ENCODE measurements around the gene SUCO.

Gene SUCO

GRCh38 chr1:172628401-172628800 lies 95.5 kb downstream of the SUCO start:
- no peaks in the 10 kb centered on the region for H3K9me3 ChIP-seq (ENCODE audit: low read depth, low read length)
- H3K9ac ChIP-seq (ENCODE audit: insufficient read length), result no peak overlapping the region
- H3K4me3 ChIP-seq, result no peak overlapping the region
- no peaks in the 10 kb centered on the region for H3K36me3 ChIP-seq (ENCODE audit: insufficient read depth, low read length)
- TF ChIP-seq FOXP2 (optimal IDR thresholded peaks at IDR 0.05; ENCODE audit: control extremely low read depth, extremely low read length, insufficient read depth) (no peak), POLR2AphosphoS5 (IDR thresholded peaks at IDR 0.05; ENCODE audit: borderline replicate concordance, low read depth, low read length) (no peak), EZH2 (IDR thresholded peaks at IDR 0.05) (no peak)
- DNase-seq (ENCODE audit: low read depth, low spot score), result no peak
- no peak overlapping the region for H3K27ac ChIP-seq

- H3K27ac ChIP-seq, result no peak overlapping the region
- no peaks in the 10 kb centered on the region for H3K36me3 ChIP-seq (ENCODE audit: insufficient read depth, low read length)
Measured at GRCh38 chr1:172629170-172629569, 96.2 kb downstream of the SUCO start.

GRCh38 chr1:172629638-172630037 lies 96.7 kb downstream of the SUCO start:
- Histone ChIP-seq H3K4me3 (no peak overlapping the region), H3K9ac (ENCODE audit: insufficient read length) (no peak overlapping the region), H3K36me3 (ENCODE audit: insufficient read depth, low read length) (no peaks in the 10 kb centered on the region), H3K27ac (no peak overlapping the region), H3K9me3 (ENCODE audit: low read depth, low read length) (no peaks in the 10 kb centered on the region)
- no peak for TF ChIP-seq EZH2 (IDR thresholded peaks at IDR 0.05)
- TF ChIP-seq POLR2AphosphoS5 (IDR thresholded peaks at IDR 0.05; ENCODE audit: borderline replicate concordance, low read depth, low read length), result no peak
- TF ChIP-seq FOXP2 (optimal IDR thresholded peaks at IDR 0.05; ENCODE audit: control extremely low read depth, extremely low read length, insufficient read depth), result no peak
- no peak for DNase-seq (ENCODE audit: low read depth, low spot score)

More at GRCh38 chr1:172629170-172629569, 96.2 kb downstream of the SUCO start:
- DNase-seq (ENCODE audit: low read depth, low spot score), result no peak
- Histone ChIP-seq H3K9me3 (ENCODE audit: low read depth, low read length) (no peaks in the 10 kb centered on the region), H3K4me3 (no peak overlapping the region), H3K9ac (ENCODE audit: insufficient read length) (no peak overlapping the region)
- TF ChIP-seq EZH2 (IDR thresholded peaks at IDR 0.05), result no peak
- TF ChIP-seq FOXP2 (optimal IDR thresholded peaks at IDR 0.05; ENCODE audit: control extremely low read depth, extremely low read length, insufficient read depth), result no peak
- no peak for TF ChIP-seq POLR2AphosphoS5 (IDR thresholded peaks at IDR 0.05; ENCODE audit: borderline replicate concordance, low read depth, low read length)

GRCh38 chr1:172630056-172630818 lies 97.3 kb downstream of the SUCO start:
- Histone ChIP-seq H3K9me3 (ENCODE audit: low read depth, low read length) (no peaks in the 10 kb centered on the region), H3K9ac (ENCODE audit: insufficient read length) (no peak overlapping the region), H3K36me3 (ENCODE audit: insufficient read depth, low read length) (no peaks in the 10 kb centered on the region), H3K4me3 (no peak overlapping the region), H3K27ac (no peak overlapping the region)
- no peak for DNase-seq (ENCODE audit: low read depth, low spot score)
- TF ChIP-seq POLR2AphosphoS5 (IDR thresholded peaks at IDR 0.05; ENCODE audit: borderline replicate concordance, low read depth, low read length) (no peak), EZH2 (IDR thresholded peaks at IDR 0.05) (no peak), FOXP2 (optimal IDR thresholded peaks at IDR 0.05; ENCODE audit: control extremely low read depth, extremely low read length, insufficient read depth) (no peak)

GRCh38 chr1:172630868-172631267 lies 97.9 kb downstream of the SUCO start:
- no peak for DNase-seq (ENCODE audit: low read depth, low spot score)
- Histone ChIP-seq H3K36me3 (ENCODE audit: insufficient read depth, low read length) (no peaks in the 10 kb centered on the region), H3K9me3 (ENCODE audit: low read depth, low read length) (no peaks in the 10 kb centered on the region), H3K27ac (no peak overlapping the region), H3K9ac (ENCODE audit: insufficient read length) (no peak overlapping the region), H3K4me3 (no peak overlapping the region)
- TF ChIP-seq EZH2 (IDR thresholded peaks at IDR 0.05) (no peak), FOXP2 (optimal IDR thresholded peaks at IDR 0.05; ENCODE audit: control extremely low read depth, extremely low read length, insufficient read depth) (no peak), POLR2AphosphoS5 (IDR thresholded peaks at IDR 0.05; ENCODE audit: borderline replicate concordance, low read depth, low read length) (no peak)

GRCh38 chr1:172637522-172637921 lies 104.6 kb downstream of the SUCO start:
- Histone ChIP-seq H3K36me3 (ENCODE audit: insufficient read depth, low read length) (no peaks in the 10 kb centered on the region), H3K27ac (no peak overlapping the region), H3K4me3 (no peak overlapping the region), H3K9ac (ENCODE audit: insufficient read length) (no peak overlapping the region), H3K9me3 (ENCODE audit: low read depth, low read length) (no peaks in the 10 kb centered on the region)
- no peak for DNase-seq (ENCODE audit: low read depth, low spot score)
- TF ChIP-seq EZH2 (IDR thresholded peaks at IDR 0.05) (no peak), FOXP2 (optimal IDR thresholded peaks at IDR 0.05; ENCODE audit: control extremely low read depth, extremely low read length, insufficient read depth) (no peak), POLR2AphosphoS5 (IDR thresholded peaks at IDR 0.05; ENCODE audit: borderline replicate concordance, low read depth, low read length) (no peak)

- Histone ChIP-seq H3K27ac (no peak overlapping the region), H3K4me3 (no peak overlapping the region), H3K9ac (ENCODE audit: insufficient read length) (no peak overlapping the region), H3K9me3 (ENCODE audit: low read depth, low read length) (no peaks in the 10 kb centered on the region), H3K36me3 (ENCODE audit: insufficient read depth, low read length) (no peaks in the 10 kb centered on the region)
- TF ChIP-seq POLR2AphosphoS5 (IDR thresholded peaks at IDR 0.05; ENCODE audit: borderline replicate concordance, low read depth, low read length) (no peak), EZH2 (IDR thresholded peaks at IDR 0.05) (no peak), FOXP2 (optimal IDR thresholded peaks at IDR 0.05; ENCODE audit: control extremely low read depth, extremely low read length, insufficient read depth) (no peak)
- no peak for DNase-seq (ENCODE audit: low read depth, low spot score)
Measured at GRCh38 chr1:172638249-172638648, 105.3 kb downstream of the SUCO start.

- Histone ChIP-seq H3K9me3 (ENCODE audit: low read depth, low read length) (no peaks in the 10 kb centered on the region), H3K36me3 (ENCODE audit: insufficient read depth, low read length) (no peaks in the 10 kb centered on the region), H3K9ac (ENCODE audit: insufficient read length) (no peak overlapping the region), H3K4me3 (no peak overlapping the region), H3K27ac (no peak overlapping the region)
- TF ChIP-seq EZH2 (IDR thresholded peaks at IDR 0.05), result no peak
- TF ChIP-seq POLR2AphosphoS5 (IDR thresholded peaks at IDR 0.05; ENCODE audit: borderline replicate concordance, low read depth, low read length), result no peak
- DNase-seq (ENCODE audit: low read depth, low spot score), result no peak
Measured at GRCh38 chr1:172638885-172639831, 106.2 kb downstream of the SUCO start.

Data from SK-N-MC (cell line).